ENCODE data around the gene HSD11B1L.
"Not testable (repeated sequence)": the region's sequence is repeated elsewhere in the genome, so short reads cannot be mapped to it uniquely, and the experiment has no call there.

GRCh38 chr19:5688262-5688881, 7.5 kb downstream of the HSD11B1L start:
- not testable (repeated sequence) for TF ChIP-seq POLR2A, CTCF (IDR thresholded peaks at IDR 0.05)

All from breast epithelium (tissue), 3 donors.